ENCODE measurements around the gene ETFRF1.

GRCh38 chr12:25243680-25243990 is 48.6 kb downstream of the ETFRF1 start:
- TF ChIP-seq CTCF (IDR thresholded peaks at IDR 0.05; ENCODE audit: insufficient read depth, low read length): no peak
- no peak for TF ChIP-seq POLR2AphosphoS5 (IDR thresholded peaks at IDR 0.05; ENCODE audit: low read depth)
- no peak for TF ChIP-seq REST (IDR thresholded peaks at IDR 0.05; ENCODE audit: insufficient replicate concordance, low read depth)
- TF ChIP-seq GABPA (IDR thresholded peaks at IDR 0.05; ENCODE audit: low read depth): no peak

Data from HL-60 (cell line).